SU-DHL-6 (cell line): ENCODE measurements around the gene TXNRD2.

Experiments
- EZH2phosphoT487 ChIP-seq: fragments of 200-600 bp; sonication (generic), shearing (Covaris generic); conservative IDR thresholded peaks from 2 replicates; pipeline ENCODE4 v1.6.1; 2018; ENCODE audit warnings: mild to moderate bottlenecking, antibody characterized with exemption, low read length, moderate library complexity, mixed read lengths
- TF ChIP-seq, protein P1 (sequence below): fragments of 200-600 bp; sonication (generic); IDR thresholded peaks from one replicate; pipeline ENCODE4 v1.5.1; 2017; ENCODE audit warnings: antibody characterized with exemption, mild to moderate bottlenecking, low read length, moderate library complexity; ENCODE audit not compliant: insufficient read depth, poor library complexity, severe bottlenecking

DNA sequence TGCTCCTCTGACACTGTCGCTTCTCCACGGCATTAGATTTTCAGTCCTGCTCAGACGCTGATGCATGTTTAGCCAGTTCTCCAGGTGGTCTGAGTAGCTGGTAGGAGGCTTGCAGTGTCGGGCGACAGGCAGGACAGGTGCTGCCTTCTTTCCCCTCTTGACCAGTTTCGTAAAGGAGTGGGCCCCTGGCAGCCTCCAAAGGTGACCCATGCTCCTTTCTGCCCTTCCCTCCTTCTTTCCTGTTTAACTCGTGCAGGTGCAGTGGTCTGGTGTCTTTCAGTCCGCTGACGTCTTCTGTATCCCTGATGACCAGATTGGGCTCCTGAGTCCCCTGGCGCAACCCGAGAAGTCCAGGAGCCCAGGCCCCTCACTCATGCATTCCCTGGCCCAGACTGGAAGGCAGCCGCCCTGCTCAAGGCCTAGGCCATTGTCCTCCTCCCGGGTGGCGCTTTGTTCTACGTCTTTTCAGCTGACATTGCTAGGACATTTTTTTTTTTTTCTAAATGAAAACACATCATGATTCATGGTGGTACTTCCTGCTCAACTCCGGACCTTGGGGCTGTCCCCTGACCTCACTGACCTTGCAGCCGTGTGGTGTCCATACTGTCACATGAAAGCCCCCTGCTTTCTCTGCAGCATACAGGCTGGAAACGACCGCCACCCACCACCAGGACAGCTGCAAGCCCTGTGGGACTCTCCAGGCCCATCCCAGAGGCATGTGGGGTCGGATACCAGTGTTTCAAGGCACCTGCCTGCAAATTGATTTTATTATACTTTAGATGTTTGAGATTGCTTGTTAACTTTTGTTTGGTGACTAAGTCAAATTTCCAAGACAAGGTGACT lies 25.5 kb upstream of the TXNRD2 start:
- TF ChIP-seq, protein P1, sequence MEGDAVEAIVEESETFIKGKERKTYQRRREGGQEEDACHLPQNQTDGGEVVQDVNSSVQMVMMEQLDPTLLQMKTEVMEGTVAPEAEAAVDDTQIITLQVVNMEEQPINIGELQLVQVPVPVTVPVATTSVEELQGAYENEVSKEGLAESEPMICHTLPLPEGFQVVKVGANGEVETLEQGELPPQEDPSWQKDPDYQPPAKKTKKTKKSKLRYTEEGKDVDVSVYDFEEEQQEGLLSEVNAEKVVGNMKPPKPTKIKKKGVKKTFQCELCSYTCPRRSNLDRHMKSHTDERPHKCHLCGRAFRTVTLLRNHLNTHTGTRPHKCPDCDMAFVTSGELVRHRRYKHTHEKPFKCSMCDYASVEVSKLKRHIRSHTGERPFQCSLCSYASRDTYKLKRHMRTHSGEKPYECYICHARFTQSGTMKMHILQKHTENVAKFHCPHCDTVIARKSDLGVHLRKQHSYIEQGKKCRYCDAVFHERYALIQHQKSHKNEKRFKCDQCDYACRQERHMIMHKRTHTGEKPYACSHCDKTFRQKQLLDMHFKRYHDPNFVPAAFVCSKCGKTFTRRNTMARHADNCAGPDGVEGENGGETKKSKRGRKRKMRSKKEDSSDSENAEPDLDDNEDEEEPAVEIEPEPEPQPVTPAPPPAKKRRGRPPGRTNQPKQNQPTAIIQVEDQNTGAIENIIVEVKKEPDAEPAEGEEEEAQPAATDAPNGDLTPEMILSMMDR, result no peak
- no peak for TF ChIP-seq EZH2phosphoT487
